Measurements from ENCODE around the gene ZC3H8.

Gene ZC3H8

DNA sequence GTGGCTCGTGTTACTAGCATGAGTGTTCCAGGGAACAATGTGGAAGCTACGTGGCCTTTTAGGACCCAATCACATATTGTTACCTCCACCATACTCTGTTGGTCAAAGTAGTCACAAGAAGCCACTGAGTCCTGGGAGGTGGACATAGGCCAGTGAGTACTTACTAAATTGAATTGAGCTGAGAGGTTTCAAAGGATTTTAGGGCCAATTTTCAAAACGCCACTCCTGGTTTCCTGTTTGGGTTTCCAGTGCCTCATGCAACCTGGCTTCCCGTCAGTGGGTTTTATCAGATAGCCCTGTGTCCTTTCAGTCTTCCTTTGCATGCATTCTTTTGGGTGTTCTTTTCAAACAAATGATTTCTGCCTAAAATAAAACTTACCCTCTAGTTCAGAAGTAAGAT lies 60.4 kb downstream of the ZC3H8 start:
- DNase-seq, result no peak

DNA sequence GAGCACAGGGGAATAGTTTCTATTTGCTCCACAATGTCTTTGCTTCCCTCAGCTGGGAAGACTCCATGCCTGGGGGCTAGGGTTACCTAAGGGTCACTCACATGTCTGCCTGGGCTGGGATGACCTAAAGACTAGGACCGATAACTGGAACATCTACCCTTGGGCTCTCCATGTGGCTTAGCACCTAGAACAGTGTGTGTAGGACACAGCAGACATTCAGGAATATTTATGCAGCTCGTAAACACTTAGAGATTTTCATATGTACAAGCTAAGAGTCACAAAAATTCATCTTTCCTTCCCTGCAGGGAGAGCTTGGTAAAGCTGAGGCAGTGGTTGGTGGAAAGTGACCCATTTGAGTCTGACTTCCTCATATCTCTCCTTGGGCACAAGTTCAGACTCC lies 60.8 kb downstream of the ZC3H8 start:
- no peak for DNase-seq

GRCh38 chr2:112189001-112189556 lies 65.8 kb downstream of the ZC3H8 start:
- no peak for DNase-seq

GRCh38 chr2:112187805-112188596 lies 66.8 kb downstream of the ZC3H8 start:
- DNase-seq, result no peak

DNA sequence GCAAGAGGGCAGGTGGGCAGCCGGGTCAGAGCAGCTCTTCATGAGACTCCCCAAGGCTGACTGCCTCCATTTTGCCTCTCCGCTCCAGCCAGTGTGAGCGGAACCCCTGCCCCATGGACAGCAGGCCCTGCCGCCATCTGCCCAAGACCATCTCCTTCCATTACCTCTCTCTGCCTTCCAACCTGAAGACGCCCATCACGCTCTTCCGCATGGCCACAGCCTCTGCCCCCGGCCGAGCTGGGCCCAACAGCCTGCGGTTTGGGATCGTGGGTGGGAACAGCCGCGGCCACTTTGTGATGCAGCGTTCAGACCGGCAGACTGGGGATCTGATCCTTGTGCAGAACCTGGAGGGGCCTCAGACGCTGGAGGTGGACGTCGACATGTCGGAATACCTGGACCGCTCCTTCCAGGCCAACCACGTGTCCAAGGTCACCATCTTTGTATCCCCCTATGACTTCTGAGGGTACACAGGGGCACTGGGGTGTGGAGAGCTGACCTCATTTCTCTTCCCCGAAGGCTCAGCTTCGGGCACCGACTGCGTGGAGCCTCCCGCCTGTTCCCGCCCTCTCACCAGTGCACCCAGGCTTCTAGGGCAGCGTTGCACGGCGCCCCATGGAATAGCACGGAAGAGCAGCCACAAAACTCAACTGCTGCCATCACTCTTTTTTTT lies 67.7 kb downstream of the ZC3H8 start:
- DNase-seq, result no peak

DNA sequence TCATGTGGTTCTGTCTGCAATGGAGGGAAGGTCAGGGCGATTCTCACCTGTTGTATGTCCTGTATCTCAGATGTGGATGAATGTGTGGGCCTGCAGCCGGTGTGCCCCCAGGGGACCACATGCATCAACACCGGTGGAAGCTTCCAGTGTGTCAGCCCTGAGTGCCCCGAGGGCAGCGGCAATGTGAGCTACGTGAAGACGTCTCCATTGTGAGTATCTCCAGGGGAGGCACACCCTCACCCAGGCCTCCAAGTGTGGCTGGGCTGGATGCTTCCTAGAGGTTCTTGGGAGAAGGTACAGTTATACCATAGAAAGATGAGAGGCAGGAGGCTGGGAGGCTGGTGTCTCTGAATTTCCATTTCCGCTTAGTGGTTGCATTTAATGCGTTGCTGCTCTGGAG lies 69.7 kb downstream of the ZC3H8 start:
- no peak for DNase-seq

GRCh38 chr2:112184121-112184520 lies 70.7 kb downstream of the ZC3H8 start:
- no peak for DNase-seq

DNA sequence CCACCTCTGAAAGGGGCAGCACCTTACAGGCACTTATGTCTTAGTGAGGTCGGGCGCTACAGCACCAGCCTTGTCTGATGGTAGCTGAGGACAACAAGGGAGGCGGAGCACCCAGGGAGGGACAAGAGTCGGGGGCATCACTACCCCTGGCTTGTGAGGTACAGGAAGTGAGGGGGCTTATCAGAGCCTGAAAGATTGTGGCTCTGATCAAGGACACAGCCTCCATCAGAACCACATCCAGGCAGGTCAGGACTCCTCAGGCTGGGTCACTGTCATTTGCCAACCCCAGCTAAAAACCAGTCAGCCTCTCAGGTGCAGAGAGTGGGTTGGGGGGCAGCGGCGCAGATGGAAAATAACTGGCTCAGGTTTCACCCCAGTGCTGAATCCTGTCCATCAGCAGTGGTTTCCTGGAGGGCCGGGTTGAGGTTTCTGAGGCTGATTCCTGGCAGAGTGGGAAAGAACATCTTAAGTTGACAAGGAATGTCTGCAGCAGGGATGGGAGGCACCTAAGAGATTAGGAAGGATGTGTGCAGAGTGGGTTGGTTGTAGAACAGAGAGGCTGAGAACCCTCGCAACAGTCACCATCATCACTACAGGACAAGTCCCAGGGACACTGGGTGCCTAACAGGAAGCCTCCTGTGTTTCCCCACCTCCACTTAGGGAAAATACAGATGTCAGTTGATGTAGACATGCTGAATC lies 71.4 kb downstream of the ZC3H8 start:
- no peak for DNase-seq

GRCh38 chr2:112182581-112183034 lies 72.2 kb downstream of the ZC3H8 start:
- DNase-seq, result no peak

- DNase-seq, result no peak
Measured at GRCh38 chr2:112181571-112182290, 73.1 kb downstream of the ZC3H8 start.

DNA sequence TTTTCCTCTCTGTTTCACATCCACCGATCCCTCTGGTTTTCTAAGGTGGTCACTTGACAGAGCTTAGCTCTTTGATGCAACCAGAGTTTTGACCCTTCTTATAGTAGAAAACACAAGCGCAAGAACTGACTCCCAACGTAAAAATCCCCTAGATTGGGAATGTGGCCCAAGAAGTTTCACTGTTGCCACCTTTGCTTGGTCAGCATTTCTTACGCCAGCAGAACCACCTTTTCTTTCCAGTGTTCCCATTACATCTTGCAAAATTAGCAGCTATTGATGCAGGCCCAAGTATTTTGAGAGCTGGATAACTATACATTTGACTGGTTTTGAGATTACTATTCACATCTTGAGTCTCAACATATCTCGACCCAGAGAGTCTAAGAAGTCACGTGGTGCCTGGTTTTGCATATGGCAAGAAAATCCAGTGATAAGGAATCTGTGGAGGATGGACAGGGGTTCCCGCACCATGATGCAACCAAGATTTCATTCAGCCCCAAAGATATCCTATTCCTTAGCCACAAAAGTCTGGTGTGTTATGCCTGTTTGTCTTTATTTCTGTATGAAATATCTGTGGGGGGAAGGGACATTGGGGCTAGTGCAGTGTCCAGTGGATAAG lies 78.8 kb downstream of the ZC3H8 start:
- DNase-seq, result no peak

- DNase-seq, result no peak
Measured at GRCh38 chr2:112175333-112175732, 79.5 kb downstream of the ZC3H8 start.

DNA sequence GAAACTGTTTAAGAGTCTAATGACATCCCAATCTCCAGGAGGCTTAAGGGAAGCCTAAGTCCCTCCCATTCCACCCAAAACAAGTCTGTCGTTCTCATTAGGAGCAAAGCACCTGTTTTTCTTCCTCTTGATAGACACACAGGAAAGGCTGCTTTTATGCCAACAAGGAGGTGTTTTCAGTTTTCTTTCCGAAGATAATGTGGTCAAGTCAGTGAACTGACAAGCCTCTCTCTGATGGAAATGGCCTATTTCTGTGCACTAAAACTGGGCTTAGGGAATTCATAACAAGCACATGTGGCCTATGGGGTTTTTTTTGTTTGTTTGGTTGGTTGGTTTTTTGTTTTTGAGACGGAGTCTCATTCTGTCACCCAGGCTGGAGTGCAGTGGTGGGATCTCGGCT lies 80.5 kb downstream of the ZC3H8 start:
- no peak for DNase-seq

DNA sequence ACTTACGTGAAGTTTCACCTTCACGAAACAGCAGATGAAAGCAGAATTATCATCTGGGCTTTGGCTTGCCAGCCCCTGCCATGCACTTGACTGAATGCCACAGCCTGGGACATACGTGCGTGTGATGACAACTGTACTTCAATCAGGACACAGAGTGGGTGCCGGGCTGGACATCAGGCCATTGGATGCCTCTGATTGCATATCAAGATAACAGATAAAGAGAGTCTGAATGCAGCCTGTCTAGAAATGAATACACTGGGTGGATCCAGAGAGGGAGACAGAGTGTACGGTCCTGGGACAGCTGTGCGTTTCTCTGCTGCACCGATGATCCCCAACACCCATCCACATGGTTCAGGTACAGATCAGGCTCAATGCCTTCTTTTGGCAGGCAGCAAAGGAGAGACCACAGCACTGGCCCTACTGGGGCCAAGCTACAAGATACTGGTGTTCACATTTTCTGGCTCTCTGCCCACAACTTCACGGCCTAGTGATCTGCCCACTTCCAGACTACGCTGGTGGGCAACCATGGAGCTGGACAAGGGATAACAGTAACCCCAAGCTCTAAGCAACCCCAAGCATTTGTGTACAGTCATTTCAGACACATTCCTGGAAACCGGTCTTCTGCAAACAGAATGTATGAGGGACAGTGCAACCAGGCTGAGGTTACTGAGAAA lies 81.1 kb downstream of the ZC3H8 start:
- no peak for DNase-seq

GRCh38 chr2:112170495-112170894 lies 84.3 kb downstream of the ZC3H8 start:
- DNase-seq, result no peak

GRCh38 chr2:112168422-112169124 lies 86.3 kb downstream of the ZC3H8 start:
- no peak for DNase-seq

DNA sequence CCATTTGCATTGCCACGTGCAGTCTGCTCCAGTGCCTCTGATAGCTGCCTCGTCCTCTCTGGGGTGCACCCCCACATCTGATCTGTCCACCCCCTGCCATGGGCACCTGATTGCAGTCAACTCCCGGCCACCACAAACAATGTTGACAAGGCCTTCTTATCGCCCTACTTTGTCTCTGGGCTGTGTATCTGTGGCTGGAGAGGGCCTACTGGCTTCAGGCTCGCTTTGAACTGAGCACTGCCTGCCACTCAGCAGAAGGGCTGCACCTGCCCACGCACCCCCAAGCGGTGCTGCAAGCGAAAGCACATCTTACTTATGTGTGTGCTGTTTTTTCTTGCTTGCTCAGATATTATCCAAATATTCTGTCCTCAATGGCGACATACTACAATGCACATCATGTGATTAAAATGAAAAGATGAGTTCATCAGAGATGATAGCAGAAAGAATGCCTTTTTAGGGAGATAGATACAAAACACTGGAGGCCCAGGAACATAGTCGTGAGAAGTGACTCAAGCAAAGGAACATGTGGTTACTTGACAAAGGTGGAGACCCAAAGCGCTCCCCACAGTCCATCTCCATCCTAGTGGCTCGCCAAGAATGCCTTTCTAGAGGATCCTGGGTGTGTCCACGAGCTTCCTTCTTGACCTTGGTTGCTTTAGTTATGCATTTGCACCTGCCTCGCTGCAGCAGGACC lies 87.9 kb downstream of the ZC3H8 start:
- no peak for DNase-seq

- no peak for DNase-seq
Measured at GRCh38 chr2:112165296-112165695, 89.5 kb downstream of the ZC3H8 start.

- DNase-seq, result no peak
Measured at GRCh38 chr2:112164876-112165275, 90.0 kb downstream of the ZC3H8 start.

DNA sequence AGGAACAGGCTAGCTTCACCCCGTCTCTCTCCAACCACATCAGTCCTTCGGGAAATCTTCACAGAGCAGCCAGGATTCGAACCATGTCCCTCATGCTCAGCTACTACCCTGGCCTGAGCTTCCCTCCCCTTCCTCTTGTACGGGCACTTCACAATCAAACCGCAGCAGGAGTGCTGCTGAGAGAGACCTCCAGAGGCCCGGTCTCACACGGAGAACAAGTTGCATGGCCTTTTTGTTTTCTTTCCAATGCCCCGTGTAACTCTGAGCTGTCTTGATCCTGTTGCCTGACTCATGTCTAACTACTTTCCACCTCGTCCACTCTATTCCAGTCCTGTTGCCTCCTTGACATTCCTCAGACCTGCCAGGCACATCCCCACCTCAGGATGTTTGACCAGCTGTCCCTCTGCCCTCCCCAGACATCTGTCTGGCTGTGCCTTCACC lies 91.3 kb downstream of the ZC3H8 start:
- DNase-seq, result no peak

All from femur (tissue), 1 donor.